SK-N-SH (cell line): ENCODE data around the gene PGP. TPM values are rescaled to one million over a fixed set of nuclear protein-coding genes. Genes with fewer than 3 reads are reported as not detected.

Experiments used
- CTCF ChIA-PET: fragments of 300-600, 350-600 bp; formaldehyde crosslinking; extraction: SDS; loops from one replicate; lab custom pipeline; 2021; lab: Yijun Ruan, JAX
- POLR2A ChIA-PET: fragments of 350-600 bp; sonication (Branson Sonifier 250); formaldehyde crosslinking; extraction: SDS; loops from one replicate; lab custom pipeline; 2020; ENCODE audit warnings: antibody characterized with exemption, inconsistent platforms; lab: Yijun Ruan, JAX
- DNase-seq: peaks from one replicate; pipeline ENCODE4 v3.0.0; 2012
- H2AFZ ChIP-seq: fragments of 200-600 bp; sonication (generic); 2 replicates; pipeline ENCODE4 v1.8.1; 2016; ENCODE audit warnings: antibody characterized with exemption, mild to moderate bottlenecking, low read depth
- H3F3A ChIP-seq: fragments of 200-600 bp; sonication (generic); replicated peaks from 2 replicates; pipeline ENCODE3; 2016; ENCODE audit warnings: antibody characterized with exemption, mild to moderate bottlenecking; ENCODE audit not compliant: insufficient read depth
- H3K27ac ChIP-seq, 2 experiments: fragments of 200-500 bp in 1 of 2; fragments of 200-600 bp in 1 of 2; sonication (Bioruptor generic) in 1 of 2; sonication (generic), shearing (Covaris generic) in 1 of 2; 2 replicates each; pipeline versions ENCODE4 v1.5.1 to v1.6.1; 2014 to 2016; ENCODE audit warnings: low read depth in 2 of 2, inconsistent platforms in 1 of 2, low read length in 1 of 2, mild to moderate bottlenecking in 1 of 2, mixed read lengths in 1 of 2
- H3K27me3 ChIP-seq: fragments of 200-600 bp; sonication (generic), shearing (Covaris generic); 2 replicates; pipeline ENCODE4 v1.6.1; 2016; ENCODE audit warnings: mixed run types; ENCODE audit not compliant: insufficient read depth
- H3K36me3 ChIP-seq, 2 experiments: fragments of 200-500 bp in 1 of 2; fragments of 200-600 bp in 1 of 2; sonication (Bioruptor generic) in 1 of 2; sonication (generic) in 1 of 2; replicated peaks in 1 of 2; 2 replicates each; pipeline versions ENCODE3 to v1.5.1; 2014 to 2016; ENCODE audit warnings: low read length in 1 of 2, mild to moderate bottlenecking in 1 of 2; ENCODE audit not compliant: insufficient read depth in 2 of 2, control insufficient read depth in 1 of 2
- H3K4me1 ChIP-seq, 2 experiments: fragments of 200-500 bp in 1 of 2; fragments of 200-600 bp in 1 of 2; sonication (Bioruptor generic) in 1 of 2; sonication (generic), shearing (Covaris generic) in 1 of 2; 2 replicates each; pipeline versions ENCODE4 v1.5.1 to v1.6.1; 2014 to 2016; ENCODE audit warnings: low read depth in 1 of 2, low read length in 1 of 2, mixed run types in 1 of 2; ENCODE audit not compliant: insufficient read depth in 2 of 2, control insufficient read depth in 1 of 2
- H3K4me2 ChIP-seq: fragments of 200-600 bp; sonication (generic), shearing (Covaris generic); 2 replicates; pipeline ENCODE4 v1.6.1; 2017; ENCODE audit warnings: mixed run types
- H3K4me3 ChIP-seq, 2 experiments: fragments of 200-500 bp in 1 of 2; fragments of 200-600 bp in 1 of 2; sonication (Bioruptor generic) in 1 of 2; sonication (generic), shearing (Covaris generic) in 1 of 2; 2 replicates each; pipeline versions ENCODE4 v1.5.1 to v1.8.1; 2014 to 2016; ENCODE audit warnings: low read depth in 2 of 2, inconsistent platforms in 1 of 2, low read length in 1 of 2, mild to moderate bottlenecking in 1 of 2, mixed read lengths in 1 of 2, moderate library complexity in 1 of 2
- H3K79me2 ChIP-seq: fragments of 200-600 bp; sonication (generic); 2 replicates; pipeline ENCODE4 v1.8.1; 2017; ENCODE audit warnings: mild to moderate bottlenecking; ENCODE audit not compliant: insufficient read depth
- H3K9ac ChIP-seq: fragments of 200-600 bp; sonication (generic); 2 replicates; pipeline ENCODE4 v1.6.1; 2017; ENCODE audit warnings: mixed run types
- H3K9me2 ChIP-seq: fragments of 200-600 bp; sonication (generic); 2 replicates; pipeline ENCODE4 v1.6.1; 2017; ENCODE audit warnings: mixed run types
- H3K9me3 ChIP-seq: fragments of 200-600 bp; sonication (generic); 2 replicates; pipeline ENCODE4 v1.6.1; 2017; ENCODE audit warnings: mixed run types, mild to moderate bottlenecking, moderate library complexity
- H4K20me1 ChIP-seq: fragments of 200-600 bp; sonication (generic); 2 replicates; pipeline ENCODE4 v1.6.1; 2017; ENCODE audit warnings: mild to moderate bottlenecking, mixed run types; ENCODE audit not compliant: insufficient read depth
- ELF1 ChIP-seq: IDR thresholded peaks from 2 replicates; pipeline ENCODE4 v1.4.0; 2012
- EZH2phosphoT487 ChIP-seq: fragments of 200-600 bp; sonication (generic); IDR thresholded peaks from 2 replicates; pipeline ENCODE4 v1.6.1; 2017; ENCODE audit warnings: low read depth, mixed run types, mild to moderate bottlenecking, antibody characterized with exemption, moderate library complexity, borderline replicate concordance
- FOXM1 ChIP-seq: IDR thresholded peaks from 2 replicates; pipeline ENCODE4 v1.4.0; 2012; ENCODE audit warnings: low read depth, mild to moderate bottlenecking
- GATA2 ChIP-seq: sonication (generic); formaldehyde crosslinking; IDR thresholded peaks from 2 replicates; pipeline ENCODE4 v1.5.0; 2020; ENCODE audit warnings: mild to moderate bottlenecking, missing genetic modification reagents
- JUND ChIP-seq: IDR thresholded peaks from 2 replicates; pipeline ENCODE4 v1.4.0; 2012
- MEF2A ChIP-seq: IDR thresholded peaks from 2 replicates; pipeline ENCODE4 v1.4.0; 2012; ENCODE audit warnings: low read depth, borderline replicate concordance
- MXI1 ChIP-seq: IDR thresholded peaks from 2 replicates; pipeline ENCODE4 v1.6.1; 2012; ENCODE audit warnings: mild to moderate bottlenecking, low read depth, low read length, improper control_type of control experiment
- NRF1 ChIP-seq: IDR thresholded peaks from 2 replicates; pipeline ENCODE4 v1.6.1; 2012; ENCODE audit warnings: low read depth, mild to moderate bottlenecking, low read length
- POLR2AphosphoS5 ChIP-seq: IDR thresholded peaks from 2 replicates; pipeline ENCODE4 v1.6.1; 2012; ENCODE audit warnings: low read depth, low read length
- RCOR1 ChIP-seq: fragments of 150-350 bp; IDR thresholded peaks from 2 replicates; pipeline ENCODE4 v1.6.1; 2017; ENCODE audit warnings: antibody characterized with exemption, low read length
- RFX5 ChIP-seq: IDR thresholded peaks from 2 replicates; pipeline ENCODE4 v1.6.1; 2012; ENCODE audit warnings: mild to moderate bottlenecking, improper control_type of control experiment, low read length
- SIN3A ChIP-seq: IDR thresholded peaks from 2 replicates; pipeline ENCODE4 v1.6.1; 2012; ENCODE audit warnings: low read depth, mild to moderate bottlenecking, low read length, moderate library complexity, borderline replicate concordance
- TAF1 ChIP-seq: IDR thresholded peaks from 2 replicates; pipeline ENCODE4 v1.6.1; 2012; ENCODE audit warnings: low read depth, mild to moderate bottlenecking, low read length, moderate library complexity, borderline replicate concordance
- TCF12 ChIP-seq: IDR thresholded peaks from 2 replicates; pipeline ENCODE4 v1.4.0; 2012
- WGBS: methylation state at CpG from one replicate; pipeline ENCODE4 v1.1.6; 2017; ENCODE audit warnings: low lambda C conversion rate; 5-methylcytosine and 5-hydroxymethylcytosine counted together
- polyA plus RNA-seq, 3 experiments: library from polyadenylated mRNA; depleted of rRNA; stranded (reverse); fragments of >200 nt; gene quantifications; 2 replicates each; pipeline ENCODE4 v1.2.3, GENCODE V29; 2012
- TF ChIP-seq, protein P1 (sequence below): fragments of 150-350 bp; IDR thresholded peaks from 2 replicates; pipeline ENCODE4 v1.6.1; 2017; ENCODE audit warnings: antibody characterized with exemption, low read length, low read depth, borderline replicate concordance
- TF ChIP-seq, protein P2 (sequence below): IDR thresholded peaks from 2 replicates; pipeline ENCODE4 v1.6.1; 2012; ENCODE audit warnings: mild to moderate bottlenecking, low read depth, low read length, moderate library complexity
- TF ChIP-seq, protein P3 (sequence below): IDR thresholded peaks from 2 replicates; pipeline ENCODE4 v1.4.0; 2012; ENCODE audit warnings: low read depth, borderline replicate concordance
- TF ChIP-seq, protein P4 (sequence below): IDR thresholded peaks from 2 replicates; pipeline ENCODE4; 2012

PGP gene
- polyA plus RNA-seq, 1 of the 3 experiments (the other 2 are of a cell fraction) = 10.3 TPM

DNA sequence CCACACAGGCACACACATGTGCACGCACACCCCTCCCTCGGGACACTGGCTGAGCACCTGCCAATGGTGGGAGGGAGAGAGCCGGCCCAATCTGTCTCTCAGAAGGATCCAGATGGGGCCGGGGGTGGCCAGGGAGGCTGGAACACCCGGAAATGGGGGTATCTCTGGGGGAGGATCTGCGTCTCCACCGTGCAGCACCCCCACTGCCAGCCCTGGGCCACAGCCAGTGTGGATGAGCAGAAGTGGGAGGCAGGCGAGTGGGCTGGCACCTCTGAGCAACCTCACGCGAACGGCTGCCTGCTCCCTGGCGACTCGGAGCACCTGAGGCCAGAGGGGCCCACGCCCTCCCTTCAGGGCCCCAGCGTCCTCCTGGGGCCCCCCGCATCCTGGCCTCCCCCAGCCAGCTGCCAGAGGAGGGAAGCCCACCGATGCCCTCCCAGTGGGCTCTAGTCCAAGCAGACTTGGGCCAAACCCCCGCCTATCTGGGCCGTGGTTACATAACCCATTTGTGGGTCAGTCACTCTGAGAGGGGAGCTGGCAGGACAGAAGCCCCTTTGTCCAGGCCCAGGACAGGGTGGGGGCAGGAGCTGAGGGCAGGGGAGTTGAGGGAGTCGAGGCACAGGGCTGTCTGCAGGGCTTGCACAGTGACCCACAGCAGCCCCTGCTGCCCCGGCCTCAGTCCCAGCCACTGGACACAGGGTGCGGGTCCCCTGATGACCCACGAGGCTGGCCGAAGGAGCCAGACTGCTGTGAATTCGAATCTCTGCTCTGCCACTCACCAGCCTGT is 23.8 kb downstream of the PGP start:
- Histone ChIP-seq H3K9me2 (no peaks in the 10 kb centered on the region), H3K4me2 (no peak overlapping the region), H3K27ac (no peak overlapping the region), H3K4me1 (peaks cover 0 to 16% of the 10 kb centered on the region in 2 experiments; a peak in 1 of 4 replicates), H4K20me1 (no peaks in the 10 kb centered on the region), H3K9ac (no peak overlapping the region), H3K9me3 (no peaks in the 10 kb centered on the region), H3K4me3 (no peak overlapping the region), H3K79me2 (no peaks in the 10 kb centered on the region), H3F3A (no peaks in the 10 kb centered on the region), H2AFZ (no peak overlapping the region), H3K27me3 (no peaks in the 10 kb centered on the region), H3K36me3 (no peaks in the 10 kb centered on the region)
- POLR2A ChIA-PET = interaction anchor here (0.6 to 1.0 kb wide), 2 partner anchors 56 to 229 kb away, joined by 3 read pairs; no protein-coding TSS in a partner anchor
- CTCF ChIA-PET = interaction anchor here (0.6 kb wide), 1 partner anchor 61 kb away, joined by 3 read pairs; the partner anchor contains the start of gene ECI1
- WGBS = 63% methylated on average over 7 of the region's 25 CpGs
- TF ChIP-seq NRF1 (no peak), MEF2A (no peak), RCOR1 (no peak), MXI1 (no peak)
- TF ChIP-seq, protein P1, sequence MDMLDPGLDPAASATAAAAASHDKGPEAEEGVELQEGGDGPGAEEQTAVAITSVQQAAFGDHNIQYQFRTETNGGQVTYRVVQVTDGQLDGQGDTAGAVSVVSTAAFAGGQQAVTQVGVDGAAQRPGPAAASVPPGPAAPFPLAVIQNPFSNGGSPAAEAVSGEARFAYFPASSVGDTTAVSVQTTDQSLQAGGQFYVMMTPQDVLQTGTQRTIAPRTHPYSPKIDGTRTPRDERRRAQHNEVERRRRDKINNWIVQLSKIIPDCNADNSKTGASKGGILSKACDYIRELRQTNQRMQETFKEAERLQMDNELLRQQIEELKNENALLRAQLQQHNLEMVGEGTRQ = no peak
- no peak for DNase-seq

DNA sequence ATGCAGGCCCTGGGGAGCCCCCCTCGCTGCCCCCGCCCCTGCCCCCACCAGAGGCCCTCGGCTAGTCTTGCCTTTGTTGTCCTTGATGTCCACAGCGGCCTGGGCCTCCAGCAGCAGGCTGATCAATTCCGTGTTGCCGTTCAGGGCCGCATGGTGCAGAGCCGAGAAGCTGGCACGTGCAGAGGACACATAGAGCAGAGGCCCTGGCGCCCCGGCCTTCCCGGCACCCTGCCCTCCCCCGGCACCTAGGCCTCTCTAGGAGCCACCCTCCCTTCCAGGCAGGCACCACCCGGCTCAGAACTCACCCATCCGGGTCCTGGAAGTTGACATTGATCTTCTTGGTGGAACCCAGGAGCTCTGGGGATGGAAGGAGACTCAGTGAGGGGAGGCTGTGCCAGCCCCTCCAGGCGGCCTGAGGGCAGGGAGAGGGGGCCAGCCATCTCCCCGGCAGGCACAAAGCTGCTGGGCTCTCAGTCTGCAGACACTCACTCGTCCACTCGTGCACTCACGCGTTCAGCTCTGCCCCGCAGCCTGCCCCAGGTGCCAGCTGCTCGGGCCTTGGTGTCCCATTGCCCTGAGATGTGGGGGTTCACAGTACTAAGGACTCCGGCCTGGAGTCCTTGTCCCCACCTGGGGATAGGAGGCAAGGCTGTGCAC is 24.5 kb downstream of the PGP start:
- H3K36me3 ChIP-seq = no peaks in the 10 kb centered on the region
- H3K4me3 ChIP-seq = no peak overlapping the region
- TF ChIP-seq POLR2AphosphoS5 (no peak), RCOR1 (no peak), MEF2A (no peak), EZH2phosphoT487 (no peak), SIN3A (no peak), TAF1 (no peak), TCF12 (no peak), FOXM1 (no peak), ELF1 (no peak), NRF1 (no peak), RFX5 (no peak), GATA2 (CRISPR knock-in tag) (no peak), JUND (no peak)
- TF ChIP-seq, protein P2, sequence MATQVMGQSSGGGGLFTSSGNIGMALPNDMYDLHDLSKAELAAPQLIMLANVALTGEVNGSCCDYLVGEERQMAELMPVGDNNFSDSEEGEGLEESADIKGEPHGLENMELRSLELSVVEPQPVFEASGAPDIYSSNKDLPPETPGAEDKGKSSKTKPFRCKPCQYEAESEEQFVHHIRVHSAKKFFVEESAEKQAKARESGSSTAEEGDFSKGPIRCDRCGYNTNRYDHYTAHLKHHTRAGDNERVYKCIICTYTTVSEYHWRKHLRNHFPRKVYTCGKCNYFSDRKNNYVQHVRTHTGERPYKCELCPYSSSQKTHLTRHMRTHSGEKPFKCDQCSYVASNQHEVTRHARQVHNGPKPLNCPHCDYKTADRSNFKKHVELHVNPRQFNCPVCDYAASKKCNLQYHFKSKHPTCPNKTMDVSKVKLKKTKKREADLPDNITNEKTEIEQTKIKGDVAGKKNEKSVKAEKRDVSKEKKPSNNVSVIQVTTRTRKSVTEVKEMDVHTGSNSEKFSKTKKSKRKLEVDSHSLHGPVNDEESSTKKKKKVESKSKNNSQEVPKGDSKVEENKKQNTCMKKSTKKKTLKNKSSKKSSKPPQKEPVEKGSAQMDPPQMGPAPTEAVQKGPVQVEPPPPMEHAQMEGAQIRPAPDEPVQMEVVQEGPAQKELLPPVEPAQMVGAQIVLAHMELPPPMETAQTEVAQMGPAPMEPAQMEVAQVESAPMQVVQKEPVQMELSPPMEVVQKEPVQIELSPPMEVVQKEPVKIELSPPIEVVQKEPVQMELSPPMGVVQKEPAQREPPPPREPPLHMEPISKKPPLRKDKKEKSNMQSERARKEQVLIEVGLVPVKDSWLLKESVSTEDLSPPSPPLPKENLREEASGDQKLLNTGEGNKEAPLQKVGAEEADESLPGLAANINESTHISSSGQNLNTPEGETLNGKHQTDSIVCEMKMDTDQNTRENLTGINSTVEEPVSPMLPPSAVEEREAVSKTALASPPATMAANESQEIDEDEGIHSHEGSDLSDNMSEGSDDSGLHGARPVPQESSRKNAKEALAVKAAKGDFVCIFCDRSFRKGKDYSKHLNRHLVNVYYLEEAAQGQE = no peak
- TF ChIP-seq, protein P3, sequence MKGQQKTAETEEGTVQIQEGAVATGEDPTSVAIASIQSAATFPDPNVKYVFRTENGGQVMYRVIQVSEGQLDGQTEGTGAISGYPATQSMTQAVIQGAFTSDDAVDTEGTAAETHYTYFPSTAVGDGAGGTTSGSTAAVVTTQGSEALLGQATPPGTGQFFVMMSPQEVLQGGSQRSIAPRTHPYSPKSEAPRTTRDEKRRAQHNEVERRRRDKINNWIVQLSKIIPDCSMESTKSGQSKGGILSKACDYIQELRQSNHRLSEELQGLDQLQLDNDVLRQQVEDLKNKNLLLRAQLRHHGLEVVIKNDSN = no peak
- TF ChIP-seq, protein P4, sequence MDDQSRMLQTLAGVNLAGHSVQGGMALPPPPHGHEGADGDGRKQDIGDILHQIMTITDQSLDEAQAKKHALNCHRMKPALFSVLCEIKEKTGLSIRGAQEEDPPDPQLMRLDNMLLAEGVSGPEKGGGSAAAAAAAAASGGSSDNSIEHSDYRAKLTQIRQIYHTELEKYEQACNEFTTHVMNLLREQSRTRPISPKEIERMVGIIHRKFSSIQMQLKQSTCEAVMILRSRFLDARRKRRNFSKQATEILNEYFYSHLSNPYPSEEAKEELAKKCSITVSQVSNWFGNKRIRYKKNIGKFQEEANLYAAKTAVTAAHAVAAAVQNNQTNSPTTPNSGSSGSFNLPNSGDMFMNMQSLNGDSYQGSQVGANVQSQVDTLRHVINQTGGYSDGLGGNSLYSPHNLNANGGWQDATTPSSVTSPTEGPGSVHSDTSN = no peak
- POLR2A ChIA-PET = interaction anchor here (0.6 to 1.0 kb wide), 2 partner anchors 57 to 228 kb away, joined by 3 read pairs; no protein-coding TSS in a partner anchor
- no peaks in the 10 kb centered on the region for H4K20me1 ChIP-seq
- H3K9me3 ChIP-seq = no peaks in the 10 kb centered on the region
- H2AFZ ChIP-seq = no peak overlapping the region
- H3K79me2 ChIP-seq = no peaks in the 10 kb centered on the region
- H3K9ac ChIP-seq = no peak overlapping the region
- DNase-seq = no peak
- H3K4me2 ChIP-seq = no peak overlapping the region
- no peak overlapping the region for H3K27ac ChIP-seq
- peaks cover 0 to 9% of the 10 kb centered on the region in 2 experiments; a peak in 1 of 4 replicates for H3K4me1 ChIP-seq
- no peaks in the 10 kb centered on the region for H3K27me3 ChIP-seq
- H3F3A ChIP-seq = no peaks in the 10 kb centered on the region
- no peaks in the 10 kb centered on the region for H3K9me2 ChIP-seq
- 67% methylated on average over 1 of the region's 24 CpGs for WGBS
- CTCF ChIA-PET = interaction anchor here (0.6 kb wide), 1 partner anchor 62 kb away, joined by 3 read pairs; the partner anchor contains the start of gene ECI1
